ENCODE results near the gene CPXM1.
"Not testable (repeated sequence)": the region's sequence is repeated elsewhere in the genome, so short reads cannot be mapped to it uniquely, and the experiment has no call there.

CPXM1 gene

GRCh38 chr20:2799688-2800520 lies 523 bp downstream of the CPXM1 start:
- DNase-seq, result no peak

GRCh38 chr20:2799271-2799670 lies 1.2 kb downstream of the CPXM1 start:
- DNase-seq, result no peak

GRCh38 chr20:2798814-2799213 lies 1.6 kb downstream of the CPXM1 start:
- no peak for DNase-seq

GRCh38 chr20:2798095-2798805 lies 2.2 kb downstream of the CPXM1 start:
- DNase-seq, result no peak

GRCh38 chr20:2797136-2797983 lies 3.1 kb downstream of the CPXM1 start:
- DNase-seq, result no peak

- no peak for DNase-seq
Observed at GRCh38 chr20:2796011-2796660, 4.3 kb downstream of the CPXM1 start.

GRCh38 chr20:2795451-2795850 lies 5.0 kb downstream of the CPXM1 start:
- no peak for DNase-seq

- DNase-seq, result no peak
Observed at GRCh38 chr20:2794866-2795447, 5.5 kb downstream of the CPXM1 start.

GRCh38 chr20:2794202-2794748 lies 6.2 kb downstream of the CPXM1 start:
- DNase-seq, result no peak

GRCh38 chr20:2793471-2793870 lies 7.0 kb downstream of the CPXM1 start:
- no peak for DNase-seq

- no peak for DNase-seq
Observed at GRCh38 chr20:2783908-2784566, 16.4 kb downstream of the CPXM1 start.

GRCh38 chr20:2780948-2781347 lies 19.5 kb downstream of the CPXM1 start:
- DNase-seq, result no peak

GRCh38 chr20:2778602-2779321 lies 21.7 kb downstream of the CPXM1 start:
- DNase-seq, result no peak

GRCh38 chr20:2775139-2775538 lies 25.3 kb downstream of the CPXM1 start:
- no peak for DNase-seq

- DNase-seq, result no peak
Observed at GRCh38 chr20:2773812-2774211, 26.6 kb downstream of the CPXM1 start.

- no peak for DNase-seq
Observed at GRCh38 chr20:2771631-2772080, 28.8 kb downstream of the CPXM1 start.

- DNase-seq, result not testable (repeated sequence)
Observed at GRCh38 chr20:2770091-2770490, 30.3 kb downstream of the CPXM1 start.

GRCh38 chr20:2768632-2769015 lies 31.8 kb downstream of the CPXM1 start:
- DNase-seq, result no peak

- DNase-seq, result no peak
Observed at GRCh38 chr20:2767768-2768631, 32.4 kb downstream of the CPXM1 start.

- DNase-seq, result no peak
Observed at GRCh38 chr20:2763186-2763585, 37.2 kb downstream of the CPXM1 start.
